NCI-H510A treated with DMSO at 0.1 percent for 48 hours (cell line): ENCODE measurements around the gene NCOA3.
"Not testable (repeated sequence)": the region's sequence is repeated elsewhere in the genome, so short reads cannot be mapped to it uniquely, and the experiment has no call there.

Source experiments
- DNase-seq: peaks from one replicate; lab custom pipeline; 2025; lab: John Stamatoyannopoulos, UW

The NCOA3 gene

DNA sequence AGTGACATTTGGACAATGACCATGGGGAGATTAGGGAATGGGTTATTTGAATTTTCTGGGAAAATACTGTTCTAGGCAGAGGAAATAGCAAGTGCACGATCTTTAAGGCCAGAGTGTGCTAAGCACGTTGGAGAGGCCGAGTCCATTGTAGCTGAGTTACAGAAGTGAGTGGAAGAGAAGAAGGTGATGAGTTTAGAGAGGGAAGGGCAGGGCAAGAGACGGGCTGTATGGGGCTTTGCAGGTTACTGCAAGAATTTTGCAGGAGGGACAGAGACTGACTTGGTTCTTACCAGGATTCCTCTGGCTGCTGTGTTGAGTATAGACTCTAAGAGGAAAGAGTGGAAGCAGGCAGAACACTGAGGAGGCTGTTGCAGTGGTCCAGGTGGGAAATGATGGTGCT lies 1.1 kb upstream of the NCOA3 start:
- DNase-seq = no peak

DNA sequence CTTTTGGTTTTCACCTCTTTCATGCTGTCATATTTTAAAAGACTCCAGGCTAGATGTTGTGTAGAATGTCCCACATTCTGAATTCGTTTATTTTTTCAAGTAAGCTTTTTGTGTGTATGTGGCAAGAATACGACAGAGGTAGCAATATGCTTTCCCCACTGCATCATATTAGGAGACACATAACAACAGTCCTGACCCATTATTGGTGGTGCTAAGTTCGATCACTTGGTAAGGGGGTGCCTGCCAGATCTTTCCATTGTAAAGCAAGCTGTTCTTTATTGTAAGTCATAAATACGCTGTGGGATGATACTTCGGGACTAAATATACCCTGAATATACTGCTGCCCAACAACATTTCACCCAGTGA lies 588 bp upstream of the NCOA3 start:
- DNase-seq = peak; percentile 59

DNA sequence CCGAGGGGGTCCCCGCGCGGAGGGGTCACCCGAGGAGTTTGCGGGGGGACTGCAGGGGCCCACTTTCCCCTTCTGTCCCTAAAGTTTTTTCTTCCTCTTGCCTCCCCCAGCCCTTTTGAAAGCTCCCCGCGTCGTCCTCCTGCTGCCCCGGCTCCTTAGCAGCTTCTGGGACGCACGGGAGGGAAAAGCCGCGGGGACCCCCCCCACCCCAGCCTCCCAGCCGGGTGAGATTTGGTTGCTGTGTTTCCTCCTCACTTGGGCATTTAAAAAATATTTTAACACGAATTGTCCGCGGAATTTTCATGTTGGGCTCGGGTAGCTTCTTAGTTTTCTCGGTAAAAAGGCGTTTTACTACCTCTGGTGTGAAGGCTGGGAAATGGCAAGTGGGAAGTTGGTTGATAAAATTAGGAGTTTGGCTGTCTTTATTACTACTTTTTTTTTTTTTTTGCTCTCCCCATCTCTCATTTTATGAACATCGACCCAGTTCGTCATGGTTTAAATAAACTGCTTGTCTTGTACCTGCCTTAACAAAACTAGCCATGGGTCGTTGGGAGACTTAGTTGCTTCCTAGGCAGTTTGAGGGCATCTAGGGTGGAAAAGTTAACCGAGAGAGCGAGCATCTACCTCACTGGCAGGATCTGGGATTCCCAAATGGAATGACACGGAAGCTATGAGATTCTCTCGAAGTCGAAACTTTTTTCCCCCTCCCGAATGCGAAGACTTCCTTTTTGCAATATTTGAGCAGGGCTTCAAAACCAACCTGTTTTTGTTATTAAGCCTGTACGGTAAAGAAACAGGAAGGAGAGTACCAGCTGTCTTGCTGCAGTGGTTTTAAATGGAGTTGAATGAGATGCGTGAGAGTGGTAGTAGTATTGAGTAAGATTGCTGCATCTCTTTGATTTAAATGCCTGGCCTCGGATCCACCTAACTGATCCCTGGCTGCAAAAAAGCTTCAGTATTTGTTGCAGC lies 868 bp downstream of the NCOA3 start:
- DNase-seq = peak; percentile 59

DNA sequence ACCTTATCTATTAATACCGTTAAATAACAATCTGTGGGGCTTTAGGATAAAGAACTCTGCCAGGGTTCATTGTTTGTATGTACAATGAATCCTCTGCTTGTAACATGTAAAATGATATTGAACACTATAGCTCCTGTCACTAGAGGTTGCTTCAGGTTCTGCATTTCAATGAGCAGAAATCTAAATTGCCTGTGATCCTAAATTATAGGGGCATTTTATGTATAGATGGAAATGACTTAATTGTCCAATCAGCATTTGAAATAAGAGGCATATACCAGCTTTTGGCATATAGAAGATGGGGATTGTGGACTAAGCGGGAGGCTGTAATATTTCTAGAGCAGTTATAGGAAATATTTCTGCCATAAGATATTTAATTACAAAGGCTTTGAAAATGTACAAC lies 2.0 kb downstream of the NCOA3 start:
- no peak for DNase-seq

DNA sequence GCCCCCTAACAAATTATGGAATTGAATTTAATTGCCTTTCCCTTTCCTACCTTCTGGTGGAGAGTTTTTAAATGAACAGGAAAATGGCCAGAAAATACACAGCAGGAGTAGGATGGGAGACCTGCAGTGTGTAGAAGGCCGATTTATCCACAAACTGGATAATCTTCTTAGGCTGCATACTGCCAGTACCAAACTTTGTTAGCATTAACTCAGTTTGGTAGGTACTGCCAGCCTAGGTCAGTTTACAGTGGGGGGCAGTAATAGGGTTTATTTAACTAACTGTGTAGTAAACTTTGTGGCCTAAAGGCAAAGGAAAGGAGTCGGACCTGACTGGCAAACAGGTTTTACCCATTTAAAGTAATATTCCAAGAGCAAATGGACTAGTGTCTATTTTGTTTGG lies 4.6 kb downstream of the NCOA3 start:
- no peak for DNase-seq

DNA sequence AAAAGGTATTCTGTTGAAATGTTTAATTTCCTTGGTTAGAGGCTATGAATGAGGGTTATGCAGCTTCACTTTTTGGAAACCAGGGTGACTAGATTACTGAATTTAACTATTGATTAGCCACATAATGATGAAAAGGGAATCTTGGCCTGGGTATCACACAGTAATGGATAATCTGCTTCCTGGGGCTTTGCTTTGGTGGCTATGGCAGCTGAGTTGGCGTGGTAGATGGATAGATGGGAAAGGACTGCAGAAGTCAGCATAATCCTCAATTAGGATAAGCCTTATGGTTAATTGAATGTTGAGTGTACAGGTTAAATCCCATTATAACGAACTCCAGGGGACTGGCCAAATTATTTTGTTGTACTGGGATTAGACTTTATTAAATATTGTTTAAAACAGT lies 5.2 kb downstream of the NCOA3 start:
- no peak for DNase-seq

DNA sequence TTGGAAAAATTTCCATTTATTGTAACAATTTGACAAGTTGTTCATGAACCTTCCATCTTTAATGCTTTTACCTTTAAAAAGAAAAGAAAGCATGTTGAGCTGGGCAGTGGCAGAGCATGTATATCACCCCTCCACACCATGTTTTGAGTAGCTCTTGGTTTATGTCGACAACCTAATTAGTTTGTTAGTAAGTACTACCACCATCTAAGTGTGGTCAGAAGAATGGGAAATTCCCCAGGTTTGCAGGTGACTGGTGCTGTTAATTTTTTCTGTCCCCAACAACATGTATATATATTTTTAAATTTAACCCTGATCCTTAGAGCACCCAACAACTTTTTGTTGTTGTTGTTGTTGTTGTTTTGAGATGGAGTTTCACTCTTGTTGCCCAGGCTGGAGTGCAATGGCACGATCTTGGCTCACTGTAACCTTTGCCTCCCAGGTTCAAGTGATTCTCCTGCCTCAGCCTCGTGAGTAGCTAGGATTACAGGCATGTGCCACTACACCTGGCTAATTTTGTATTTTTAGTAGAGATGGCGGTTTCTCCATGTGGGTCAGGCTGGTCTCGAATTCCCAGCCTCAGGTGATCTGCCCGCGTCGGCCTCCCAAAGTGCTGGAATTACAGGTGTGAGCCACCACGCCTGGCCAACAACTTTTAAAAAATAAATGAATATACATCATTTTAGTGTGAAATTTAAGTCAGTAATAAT lies 5.7 kb downstream of the NCOA3 start:
- not testable (repeated sequence) for DNase-seq

DNA sequence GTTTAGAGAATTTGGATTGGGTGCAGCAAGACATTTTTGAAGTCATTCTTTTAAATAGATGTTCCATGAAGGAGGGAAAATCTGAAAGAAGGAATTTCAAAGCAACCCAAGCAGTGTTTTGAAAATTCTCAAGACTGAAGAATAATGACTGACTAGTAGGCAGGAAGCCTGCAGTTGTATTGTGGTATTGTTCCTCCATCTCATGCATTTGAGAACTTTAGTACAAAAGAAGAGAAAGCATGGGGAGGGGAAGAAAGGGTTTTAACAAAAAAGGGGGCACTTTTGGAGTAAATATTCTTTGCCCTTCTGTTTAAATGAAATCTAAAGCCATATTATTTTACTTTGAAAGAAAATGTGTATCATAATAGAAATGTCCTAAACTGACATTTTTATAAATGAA lies 6.6 kb downstream of the NCOA3 start:
- no peak for DNase-seq

DNA sequence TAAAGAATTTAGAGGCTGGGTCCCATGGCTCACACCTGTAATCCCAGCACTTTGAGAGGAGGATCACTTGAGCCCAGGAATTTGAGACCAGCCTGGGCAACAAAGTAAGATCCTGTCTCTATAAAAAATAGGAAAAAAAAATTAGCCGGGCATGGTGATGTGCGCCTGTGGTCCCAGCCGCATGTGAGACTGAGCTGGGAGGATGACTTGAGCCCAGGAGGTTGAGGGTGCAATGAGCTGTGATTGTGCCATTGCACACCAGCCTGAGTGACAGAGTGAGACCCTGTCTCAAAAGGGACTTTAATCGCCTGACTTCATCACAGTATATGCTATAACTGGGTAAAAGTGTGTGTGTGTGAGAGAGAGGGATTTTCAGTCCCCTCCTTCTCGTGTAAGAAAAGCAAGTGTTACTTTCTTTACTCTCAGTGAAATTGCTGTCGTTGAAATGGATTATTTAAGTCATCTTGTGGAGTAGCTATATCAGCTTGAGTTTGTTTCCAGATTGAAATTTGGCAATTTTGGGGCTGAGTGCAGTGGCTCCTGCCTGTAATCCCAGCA lies 7.5 kb downstream of the NCOA3 start:
- no peak for DNase-seq

DNA sequence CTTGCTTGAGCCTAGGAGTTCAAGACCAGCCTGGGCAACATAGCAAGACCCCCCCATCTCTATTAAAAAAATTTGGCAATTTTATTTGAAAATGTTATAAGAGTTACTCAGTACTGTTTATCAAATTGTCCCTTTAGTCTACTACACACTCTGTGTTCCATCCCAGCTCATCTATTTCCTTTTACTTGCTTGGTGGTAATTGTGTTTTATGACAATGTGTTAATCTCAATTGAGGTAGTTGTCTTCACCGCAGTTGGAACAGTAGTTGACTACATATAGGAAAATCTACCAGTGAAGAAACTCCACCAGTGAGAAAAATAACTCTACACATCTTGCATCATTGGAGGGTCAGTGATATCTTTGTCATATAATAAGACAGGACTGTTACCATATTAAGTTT lies 8.0 kb downstream of the NCOA3 start:
- DNase-seq = no peak

DNA sequence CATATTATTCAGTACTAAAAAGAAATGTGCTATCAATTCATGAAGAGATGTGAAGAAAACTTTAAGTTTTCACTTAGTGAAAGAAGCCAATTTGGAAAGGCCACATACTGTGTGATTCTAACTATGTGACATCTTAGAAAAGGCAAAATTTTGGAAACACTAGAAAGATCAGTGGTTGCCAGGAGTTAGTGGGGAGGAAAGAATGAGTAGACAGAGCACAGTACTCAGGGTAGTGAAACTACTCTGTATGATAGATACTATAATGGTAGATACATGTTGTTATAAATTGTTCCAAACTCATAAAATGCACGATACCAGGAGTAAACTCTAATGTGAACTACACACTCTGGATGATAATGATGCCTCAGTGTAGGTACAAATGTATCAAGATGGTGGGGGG lies 14.2 kb downstream of the NCOA3 start:
- DNase-seq = no peak

DNA sequence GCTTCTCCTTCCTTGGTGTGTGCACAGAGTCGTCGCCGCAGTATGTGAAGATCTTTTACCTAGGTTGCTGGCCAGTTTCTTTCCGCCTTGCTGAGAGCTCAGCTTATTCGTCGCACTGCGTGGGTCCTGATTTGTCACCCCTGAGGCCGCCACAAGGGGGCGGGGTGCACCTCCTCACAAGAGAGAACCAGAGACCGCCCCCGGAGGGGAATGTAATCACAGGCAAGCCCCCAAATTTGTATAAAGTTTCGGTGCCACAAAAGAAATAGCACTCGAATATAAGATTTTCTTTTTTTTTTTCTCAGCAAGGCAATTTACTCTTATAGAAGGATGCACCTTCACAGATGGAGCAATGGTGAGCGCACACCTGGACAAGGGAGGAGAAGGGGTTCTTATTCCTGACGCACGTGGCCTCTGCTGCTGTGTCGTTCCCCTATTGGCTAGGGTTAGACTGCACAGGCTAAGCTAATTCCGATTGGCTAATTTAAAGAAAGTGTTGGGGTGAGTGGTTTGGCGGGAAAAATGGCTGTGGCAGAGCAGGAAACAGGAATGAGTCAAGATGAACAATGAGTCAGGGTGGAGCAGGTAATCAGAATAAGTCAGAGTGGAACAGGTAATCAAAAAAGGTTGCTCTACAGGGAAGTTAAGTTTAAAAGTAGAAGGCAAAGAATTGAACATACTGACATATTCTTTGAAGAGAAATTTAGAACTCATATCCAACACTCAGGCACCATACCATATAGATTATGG lies 19.5 kb downstream of the NCOA3 start:
- DNase-seq = no peak

DNA sequence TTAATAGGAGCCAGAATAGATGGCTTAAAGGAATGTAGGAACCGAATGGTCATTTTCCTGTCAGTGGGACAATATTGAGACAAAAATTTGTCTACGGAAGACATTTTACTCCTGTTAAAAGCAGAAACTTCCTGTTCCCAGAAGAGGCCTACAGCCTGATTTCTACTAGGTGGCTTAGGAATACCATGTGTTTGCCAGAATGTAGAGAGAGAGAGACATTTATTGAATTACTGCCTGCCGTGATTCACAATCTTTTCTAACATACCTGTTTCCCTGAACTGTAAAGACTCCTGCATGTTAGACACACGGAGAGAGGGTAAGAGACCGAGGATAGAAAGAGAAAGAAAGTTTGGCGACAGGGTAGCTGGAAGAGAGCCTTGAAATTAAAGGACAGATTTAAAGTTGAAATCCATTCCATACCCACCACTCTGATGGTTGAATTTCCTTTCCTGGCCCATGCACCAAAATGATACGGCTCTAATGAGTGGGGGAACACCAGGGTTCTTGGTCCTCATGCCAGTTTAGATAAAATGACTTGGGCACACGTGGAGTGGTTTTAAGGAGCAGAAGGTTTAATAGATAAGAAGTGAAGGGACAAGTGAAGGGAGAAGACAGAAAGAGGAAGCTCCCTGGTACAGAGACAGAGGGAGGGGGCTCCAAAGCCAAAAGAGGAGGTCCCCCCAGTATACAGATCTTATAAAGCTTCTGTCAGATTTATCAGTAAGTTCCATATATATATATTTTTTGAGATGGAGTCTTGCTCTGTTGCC lies 22.5 kb downstream of the NCOA3 start:
- DNase-seq = no peak

DNA sequence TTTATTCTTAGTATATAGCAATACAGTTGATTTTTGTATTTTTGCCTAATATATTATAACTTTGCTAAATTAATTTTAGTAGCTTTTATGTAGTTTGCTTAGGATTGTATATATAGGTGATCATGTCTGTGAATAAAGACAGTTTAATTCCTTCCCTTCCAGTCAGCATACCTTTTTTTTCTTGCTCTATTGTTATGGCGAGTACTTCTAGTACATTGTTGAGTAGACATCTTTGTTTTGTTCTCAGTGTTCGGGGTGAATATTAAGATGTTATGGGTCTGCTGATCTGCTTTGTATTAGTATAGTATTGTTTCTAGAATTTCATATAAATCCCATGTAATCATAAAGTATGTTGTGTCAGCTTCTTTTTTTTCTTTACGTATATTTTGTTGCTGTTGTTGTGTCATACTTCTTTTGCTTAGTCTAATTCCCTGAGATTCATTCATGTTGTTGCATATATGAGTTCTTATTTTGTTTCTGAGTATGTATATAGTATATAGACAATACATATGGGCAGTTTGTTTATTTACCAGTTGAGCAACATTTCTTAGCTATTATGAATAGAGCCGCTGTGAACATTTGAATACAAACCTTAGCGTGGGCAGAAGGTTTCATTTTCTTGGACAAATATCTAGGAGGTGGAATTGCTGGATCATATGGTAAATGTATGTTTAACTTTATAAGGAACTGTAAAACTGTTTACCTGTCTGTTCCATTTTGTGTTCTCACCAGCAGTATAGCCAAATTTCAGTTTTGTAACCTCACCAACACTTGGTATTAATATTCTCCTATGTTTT lies 25.5 kb downstream of the NCOA3 start:
- no peak for DNase-seq

DNA sequence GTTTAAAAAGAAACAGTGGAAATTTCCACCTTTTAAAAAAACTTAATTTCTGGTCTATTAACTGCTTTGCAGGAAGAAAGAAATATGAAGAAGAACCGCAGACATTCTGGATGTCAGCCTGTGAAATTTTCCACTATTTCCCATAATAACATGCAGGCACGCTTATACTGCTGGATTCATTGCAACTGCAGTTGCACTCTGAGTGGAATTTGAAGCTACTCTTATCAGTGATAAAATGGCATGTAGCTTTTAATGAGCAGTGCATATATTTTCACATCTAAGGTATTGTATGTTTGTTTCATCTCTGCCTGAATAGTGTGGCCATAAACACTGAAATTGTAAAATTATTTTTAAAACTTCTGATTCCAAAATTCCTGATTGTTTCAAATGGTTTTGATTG lies 28.2 kb downstream of the NCOA3 start:
- DNase-seq = no peak

DNA sequence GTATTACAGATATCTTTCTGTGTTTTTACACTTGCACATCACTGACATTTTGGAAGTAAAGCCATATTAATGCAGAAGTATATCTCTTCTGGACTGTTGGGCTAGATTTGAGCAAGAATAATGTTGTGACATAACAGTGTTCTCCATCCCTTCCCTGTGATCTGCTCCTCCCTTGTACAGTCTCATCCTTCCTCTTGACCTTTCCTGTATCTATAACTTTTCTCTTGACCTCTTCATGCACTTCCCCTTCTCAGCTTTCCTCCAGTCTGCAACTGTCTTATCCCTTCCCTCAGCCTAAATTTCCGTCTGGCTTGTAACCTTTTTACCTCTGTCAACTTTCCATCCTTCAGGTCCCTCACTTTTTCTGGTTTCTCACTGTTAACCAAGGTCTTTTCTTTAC lies 29.8 kb downstream of the NCOA3 start:
- no peak for DNase-seq

DNA sequence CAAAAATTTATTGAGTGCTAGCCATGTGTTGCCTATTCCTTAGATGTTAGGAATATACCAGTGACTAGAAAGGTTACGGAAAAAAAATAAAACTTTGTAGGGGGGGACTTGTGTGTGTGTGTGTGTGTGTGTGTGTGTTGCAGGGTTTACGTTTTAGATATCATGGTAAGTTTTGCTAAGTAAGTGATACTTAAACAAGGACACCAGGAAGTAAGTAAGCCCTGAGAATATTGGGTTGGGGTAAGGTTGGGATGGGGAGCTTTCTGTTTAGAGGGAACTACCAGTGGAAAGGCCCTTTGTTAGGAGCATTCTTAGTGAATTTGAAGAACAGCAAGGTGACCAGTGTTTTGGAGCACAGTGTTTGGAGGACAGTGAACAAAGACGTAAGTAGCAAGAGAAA lies 30.3 kb downstream of the NCOA3 start:
- no peak for DNase-seq

DNA sequence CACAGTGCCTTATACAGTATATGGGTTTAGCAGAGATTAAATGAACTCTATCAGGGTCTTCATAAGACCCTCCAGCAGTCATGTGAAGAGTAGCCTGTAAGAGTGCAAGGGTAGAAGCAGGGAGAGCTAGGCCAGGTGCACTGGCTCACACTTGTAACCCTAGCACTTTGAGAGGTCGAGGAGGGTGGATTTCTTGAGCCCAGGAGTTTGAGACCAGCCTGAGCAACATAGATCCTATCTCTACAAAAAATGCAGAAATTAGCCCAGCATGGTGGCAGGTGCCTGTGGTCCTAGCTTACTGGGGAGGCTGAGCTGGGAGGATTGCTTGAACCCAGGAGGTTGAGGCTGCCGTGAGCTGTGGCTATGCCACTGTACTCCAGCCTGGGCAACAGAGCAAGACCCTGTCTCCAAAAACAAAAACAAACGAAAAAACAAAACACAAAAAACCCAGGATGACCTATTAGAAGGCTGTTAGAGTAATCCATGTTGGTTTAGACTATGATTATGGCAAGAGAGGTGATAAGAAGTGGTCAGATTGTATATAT lies 31.9 kb downstream of the NCOA3 start:
- no peak for DNase-seq

DNA sequence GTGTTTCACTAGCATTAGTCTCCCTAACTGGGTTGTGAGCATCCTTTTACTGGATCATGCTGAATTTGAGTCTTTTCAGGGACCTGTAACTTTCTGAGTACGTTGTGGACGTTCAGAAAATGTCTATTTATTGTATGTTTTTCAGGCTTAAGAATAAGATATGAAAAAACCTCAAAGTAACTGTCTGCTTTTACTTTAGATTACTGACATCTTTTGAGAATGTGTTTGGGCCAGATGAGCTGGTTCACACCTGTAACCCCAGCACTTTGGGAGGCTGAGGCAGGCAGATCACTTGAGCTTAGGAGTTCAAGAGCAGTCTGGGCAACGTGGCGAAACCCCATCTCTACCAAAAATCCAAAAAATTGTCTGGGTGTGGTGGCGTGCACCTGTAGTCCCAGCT lies 32.7 kb downstream of the NCOA3 start:
- DNase-seq = no peak

DNA sequence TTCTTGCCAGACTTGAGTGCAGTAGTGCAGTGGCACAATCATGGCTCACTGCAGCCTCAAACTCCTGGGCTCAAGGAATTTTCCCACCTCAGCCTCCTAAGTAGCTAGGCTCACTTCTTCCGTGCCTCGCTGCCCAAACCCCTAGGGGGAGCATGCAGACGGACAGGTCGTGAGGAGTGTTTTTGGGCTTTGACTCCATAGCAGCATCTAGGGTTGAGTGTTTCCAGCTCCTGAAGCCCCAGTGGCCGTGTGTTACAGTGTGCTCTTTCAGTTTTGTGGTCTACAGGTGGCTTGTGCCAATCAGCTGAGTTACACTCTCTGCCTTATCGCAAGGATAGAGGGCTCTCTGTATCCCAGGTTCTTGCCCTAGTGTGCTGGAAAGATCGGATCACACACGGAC lies 33.4 kb downstream of the NCOA3 start:
- no peak for DNase-seq

DNA sequence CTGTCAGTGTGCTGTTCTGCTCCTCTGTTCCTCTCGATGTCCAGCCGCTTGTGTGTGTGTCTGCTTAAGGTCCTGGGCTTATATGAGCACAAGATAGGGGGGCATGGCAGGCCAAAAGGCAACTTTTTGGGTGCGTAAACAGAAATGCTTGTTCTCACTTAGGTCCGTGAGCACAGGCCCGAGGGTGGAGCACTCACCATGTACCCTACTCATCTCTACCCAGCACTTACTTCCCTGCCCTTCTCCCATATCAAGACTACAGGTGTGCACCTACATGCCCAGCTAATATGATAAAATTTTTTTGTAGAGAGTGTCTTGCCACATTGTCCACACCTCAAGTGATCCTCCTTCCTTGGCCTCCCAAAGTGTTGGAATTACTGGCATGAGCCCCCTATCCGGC lies 34.3 kb downstream of the NCOA3 start:
- no peak for DNase-seq
